ENCODE data around the gene C16orf89.

The C16orf89 gene

DNA sequence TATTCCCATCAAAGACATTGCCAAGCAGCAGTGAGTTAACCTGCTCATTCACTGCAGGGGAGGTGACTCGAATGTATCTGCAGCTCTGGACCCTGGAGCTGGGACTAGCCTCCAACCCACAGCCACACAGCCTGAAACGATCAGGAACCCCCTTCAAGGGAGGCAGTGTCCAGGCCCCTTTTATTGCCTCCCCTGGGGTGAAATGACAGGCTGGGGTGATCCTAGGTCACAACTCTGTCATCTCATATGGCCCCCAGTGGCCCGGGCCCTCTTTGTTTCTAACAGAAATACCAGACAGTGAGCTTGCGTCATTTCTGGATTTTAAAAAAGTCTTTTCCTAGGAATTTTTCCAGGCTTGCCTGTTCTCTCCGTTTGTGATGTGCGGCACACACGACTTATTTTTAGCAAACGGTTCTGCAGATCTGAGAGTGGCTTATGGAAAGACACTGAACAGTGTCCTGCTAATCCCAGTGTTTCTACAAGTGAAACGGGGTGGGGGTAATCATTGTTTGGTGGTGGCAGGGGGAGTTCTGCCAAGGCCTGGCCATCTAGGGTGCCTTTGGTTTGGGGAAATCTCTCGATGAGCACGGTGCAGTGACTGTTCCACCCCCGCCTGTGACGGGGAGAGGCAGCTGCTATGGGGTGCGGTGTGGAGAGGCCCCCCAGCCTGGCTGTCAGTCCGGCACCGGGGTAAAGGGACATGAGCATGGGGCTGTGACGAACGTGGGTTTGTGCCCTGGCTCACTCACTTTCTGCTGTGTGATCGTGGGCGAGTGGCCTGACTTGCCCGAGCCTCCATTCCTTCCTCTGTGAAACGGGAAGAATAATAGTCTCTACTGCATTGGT, 59.2 kb downstream of the C16orf89 start:
- no peak overlapping the region for H3K4me3 ChIP-seq (ENCODE audit: low read depth, low read length)

GRCh38 chr16:5005916-5006315, 59.8 kb downstream of the C16orf89 start:
- H3K4me3 ChIP-seq (ENCODE audit: low read depth, low read length), result no peak overlapping the region

DNA sequence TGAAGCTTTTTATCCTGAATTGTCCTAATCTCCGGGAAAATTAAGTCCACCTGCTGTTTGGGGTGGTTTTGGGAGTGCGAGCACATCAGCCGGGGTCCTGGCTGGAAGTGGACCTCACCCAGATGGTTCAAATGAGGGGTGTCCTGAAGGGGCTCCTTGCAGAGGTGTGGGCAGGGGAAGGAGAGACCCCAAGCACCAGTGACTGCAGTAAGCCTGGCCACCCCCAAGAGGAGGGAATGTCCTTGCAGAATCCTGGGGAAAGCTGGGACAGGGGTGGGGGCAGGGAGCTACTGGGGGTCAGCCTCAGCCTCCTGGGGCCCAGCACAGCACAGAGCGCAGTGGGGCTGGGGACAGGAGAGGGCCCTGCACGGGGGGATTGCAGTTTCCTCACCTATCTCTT, 61.4 kb downstream of the C16orf89 start:
- H3K4me3 ChIP-seq (ENCODE audit: low read depth, low read length), result no peak overlapping the region

- H3K4me3 ChIP-seq (ENCODE audit: low read depth, low read length), result no peak overlapping the region
Observed at GRCh38 chr16:5003828-5004227, 61.9 kb downstream of the C16orf89 start.

DNA sequence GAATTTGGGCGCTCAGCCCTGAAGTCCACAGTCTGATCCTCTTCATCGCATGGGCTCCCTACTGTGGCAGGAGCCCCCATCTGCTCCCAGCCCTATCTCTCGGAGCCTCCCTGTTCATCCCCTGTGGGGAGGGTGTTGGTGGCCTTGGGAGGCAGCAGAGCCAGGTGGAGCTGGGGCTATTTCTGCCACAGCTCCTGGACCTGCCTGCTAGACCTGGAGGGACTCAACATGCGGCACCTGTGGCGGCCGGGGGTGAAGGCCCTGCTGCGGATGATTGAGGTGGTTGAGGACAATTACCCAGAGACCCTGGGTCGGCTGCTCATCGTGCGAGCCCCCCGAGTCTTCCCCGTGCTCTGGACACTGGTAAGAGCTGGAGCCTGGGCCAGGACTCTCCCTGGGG, 62.5 kb downstream of the C16orf89 start:
- no peak overlapping the region for H3K4me3 ChIP-seq (ENCODE audit: low read depth, low read length)

DNA sequence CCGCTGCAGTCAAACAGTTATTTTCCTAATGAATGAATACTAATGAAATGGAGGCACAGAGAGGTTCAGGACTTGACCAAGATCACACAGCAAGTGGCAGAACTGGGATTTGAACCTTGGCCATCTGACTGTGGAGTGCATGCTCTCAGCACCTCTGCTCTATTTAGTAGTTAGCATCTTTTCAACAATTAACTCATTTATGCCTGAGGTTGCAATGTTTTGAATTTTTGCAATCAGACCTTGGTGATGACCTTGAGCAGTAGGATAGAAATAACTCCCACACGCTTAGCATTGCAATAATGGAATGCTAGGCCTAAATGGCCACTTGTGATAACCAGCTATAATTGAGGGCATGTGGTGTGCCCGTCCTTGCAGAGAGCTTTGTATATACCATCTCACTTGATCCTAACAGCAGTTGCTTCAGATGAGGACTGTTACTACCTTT, 63.0 kb downstream of the C16orf89 start:
- no peak overlapping the region for H3K4me3 ChIP-seq (ENCODE audit: low read depth, low read length)

DNA sequence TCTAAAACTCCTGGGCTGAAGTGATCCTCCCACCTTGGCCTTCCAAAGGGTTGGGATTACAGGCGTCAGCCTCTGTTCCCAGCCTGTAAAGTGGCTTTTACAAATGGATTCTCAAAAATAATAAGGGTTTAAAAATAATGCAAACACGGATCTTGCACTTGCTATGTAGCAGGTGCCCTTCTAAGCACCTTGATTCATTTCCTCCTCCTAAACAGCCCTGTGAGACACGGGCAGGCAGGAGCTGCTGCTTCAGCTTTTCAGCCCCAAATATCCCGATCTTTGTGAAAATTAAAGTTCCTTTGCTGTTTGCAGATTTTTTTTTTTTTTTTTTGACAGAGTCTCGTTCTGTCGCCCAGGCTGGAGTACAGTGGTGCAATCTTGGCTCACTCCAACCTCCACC, 63.8 kb downstream of the C16orf89 start:
- no peak overlapping the region for H3K4me3 ChIP-seq (ENCODE audit: low read depth, low read length)

GRCh38 chr16:5001571-5001970, 64.2 kb downstream of the C16orf89 start:
- H3K4me3 ChIP-seq (ENCODE audit: low read depth, low read length), result no peak overlapping the region

DNA sequence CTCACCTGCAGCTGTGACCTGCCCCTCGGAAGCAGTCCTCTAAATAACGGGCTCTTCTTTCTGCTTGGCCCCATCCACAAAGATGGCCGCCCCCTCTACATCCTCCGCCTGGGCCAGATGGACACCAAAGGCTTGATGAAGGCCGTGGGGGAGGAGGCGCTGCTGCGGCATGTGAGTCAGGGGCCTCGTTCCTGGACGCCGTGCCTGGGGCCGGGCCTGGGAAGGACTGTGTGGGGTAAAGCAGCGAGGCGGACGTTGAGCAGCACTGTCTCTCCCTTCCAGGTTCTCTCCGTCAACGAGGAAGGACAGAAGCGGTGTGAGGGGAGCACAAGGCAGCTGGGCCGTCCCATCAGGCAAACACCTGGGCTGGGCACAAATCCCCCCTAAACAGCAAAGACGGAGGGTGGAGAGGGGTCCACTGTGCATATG, 65.2 kb downstream of the C16orf89 start:
- H3K4me3 ChIP-seq (ENCODE audit: low read depth, low read length), result no peak overlapping the region

GRCh38 chr16:4994719-4995434, 70.9 kb downstream of the C16orf89 start:
- no peak overlapping the region for H3K4me3 ChIP-seq (ENCODE audit: low read depth, low read length)

Measured in iPS-11a (cell line).